Measurements from ENCODE around the gene STAM.

- no peak for TF ChIP-seq CTCF (IDR thresholded peaks at IDR 0.05; ENCODE audit: extremely low read depth in 1 of 2, insufficient read depth in 1 of 2, low read depth in 1 of 2, low read length in 2 of 2)
- TF ChIP-seq POLR2AphosphoS5 (IDR thresholded peaks at IDR 0.05; ENCODE audit: insufficient read depth, low read depth, low read length): no peak
- no peak for TF ChIP-seq GATA2 (IDR thresholded peaks at IDR 0.05; ENCODE audit: insufficient read depth, insufficient read length, low read depth, low read length)
Measured at GRCh38 chr10:17708821-17709220, 64.9 kb downstream of the STAM start.
